GM19193 (cell line): ENCODE results near the gene JDP2.

Source experiments
- POLR2A ChIP-seq: IDR thresholded peaks from 4 replicates; pipeline ENCODE4 v1.6.1; 2011; ENCODE audit not compliant: insufficient read depth, insufficient read length; ENCODE audit errors: extremely low read depth

The JDP2 gene

GRCh38 chr14:75499084-75499875 is 71.5 kb downstream of the JDP2 start:
- no peak for TF ChIP-seq POLR2A

- no peak for TF ChIP-seq POLR2A
Observed at GRCh38 chr14:75501080-75501479, 73.3 kb downstream of the JDP2 start.

- TF ChIP-seq POLR2A: no peak
Observed at GRCh38 chr14:75504411-75504810, 76.6 kb downstream of the JDP2 start.

- TF ChIP-seq POLR2A: no peak
Observed at GRCh38 chr14:75506930-75507329, 79.1 kb downstream of the JDP2 start.

- no peak for TF ChIP-seq POLR2A
Observed at GRCh38 chr14:75510547-75510946, 82.7 kb downstream of the JDP2 start.

GRCh38 chr14:75511201-75511600 is 83.4 kb downstream of the JDP2 start:
- TF ChIP-seq POLR2A: no peak

GRCh38 chr14:75513911-75514672 is 86.3 kb downstream of the JDP2 start:
- no peak for TF ChIP-seq POLR2A

GRCh38 chr14:75514673-75515628 is 87.1 kb downstream of the JDP2 start:
- TF ChIP-seq POLR2A: peak; percentile 52

GRCh38 chr14:75515629-75515996 is 87.8 kb downstream of the JDP2 start:
- TF ChIP-seq POLR2A: no peak

GRCh38 chr14:75518625-75519024 is 90.8 kb downstream of the JDP2 start:
- TF ChIP-seq POLR2A: no peak

- no peak for TF ChIP-seq POLR2A
Observed at GRCh38 chr14:75519394-75519793, 91.6 kb downstream of the JDP2 start.

GRCh38 chr14:75519826-75520728 is 92.3 kb downstream of the JDP2 start:
- no peak for TF ChIP-seq POLR2A

- no peak for TF ChIP-seq POLR2A
Observed at GRCh38 chr14:75520852-75521251, 93.0 kb downstream of the JDP2 start.
